GM06990 (cell line): ENCODE data around the gene TRAK1.

Source experiments
- DNase-seq: peaks from one replicate; pipeline ENCODE4 v3.0.0-alpha.2; 2011; ENCODE audit not compliant: insufficient read length; ENCODE audit errors: extremely low read depth
- H3K27me3 ChIP-seq: replicated peaks from 2 replicates; pipeline ENCODE4 v1.6.0; 2011; ENCODE audit warnings: low read length; ENCODE audit not compliant: control insufficient read depth, insufficient read depth
- H3K36me3 ChIP-seq: 2 replicates; pipeline ENCODE4 v1.5.1; 2011; ENCODE audit warnings: low read length; ENCODE audit not compliant: control insufficient read depth, insufficient read depth
- H3K4me3 ChIP-seq: replicated peaks from 2 replicates; pipeline ENCODE4 v1.5.1; 2011; ENCODE audit warnings: low read depth, mild to moderate bottlenecking, control low read depth, low read length
- CTCF ChIP-seq: IDR thresholded peaks from 2 replicates; pipeline ENCODE4 v1.5.1; 2011; ENCODE audit warnings: low read length, control low read depth, mild to moderate bottlenecking, inconsistent platforms; ENCODE audit not compliant: insufficient read depth, poor library complexity, severe bottlenecking

Gene TRAK1

GRCh38 chr3:42198709-42199108 is 107.6 kb downstream of the TRAK1 start:
- Histone ChIP-seq H3K36me3 (peaks cover 30% of the 10 kb centered on the region), H3K4me3 (no peak overlapping the region), H3K27me3 (no peaks in the 10 kb centered on the region)
- TF ChIP-seq CTCF: no peak
- DNase-seq: no peak

- no peak for DNase-seq
- Histone ChIP-seq H3K27me3 (no peaks in the 10 kb centered on the region), H3K36me3 (peaks cover 27% of the 10 kb centered on the region), H3K4me3 (no peak overlapping the region)
- no peak for TF ChIP-seq CTCF
These were observed 111.2 kb downstream of the TRAK1 start for GRCh38 chr3:42202217-42202865.

GRCh38 chr3:42204867-42205599 is 113.9 kb downstream of the TRAK1 start:
- Histone ChIP-seq H3K36me3 (peaks cover 30% of the 10 kb centered on the region), H3K27me3 (no peaks in the 10 kb centered on the region), H3K4me3 (no peak overlapping the region)
- TF ChIP-seq CTCF: no peak
- no peak for DNase-seq

GRCh38 chr3:42205800-42206514 is 114.8 kb downstream of the TRAK1 start:
- peak; percentile 73 for DNase-seq
- H3K27me3 ChIP-seq: no peaks in the 10 kb centered on the region
- peaks cover 27% of the 10 kb centered on the region for H3K36me3 ChIP-seq
- TF ChIP-seq CTCF: no peak
- no peak overlapping the region for H3K4me3 ChIP-seq

- no peak for DNase-seq
- H3K27me3 ChIP-seq: no peaks in the 10 kb centered on the region
- no peak for TF ChIP-seq CTCF
- no peak overlapping the region for H3K4me3 ChIP-seq
- peaks cover 20% of the 10 kb centered on the region for H3K36me3 ChIP-seq
These were observed 118.8 kb downstream of the TRAK1 start for GRCh38 chr3:42209917-42210316.
